GM06990 (cell line): ENCODE results near the gene GRPEL2.
"Not testable (repeated sequence)": the region's sequence is repeated elsewhere in the genome, so short reads cannot be mapped to it uniquely, and the experiment has no call there.

Source experiments
- DNase-seq: peaks from one replicate; pipeline ENCODE4 v3.0.0-alpha.2; 2011; ENCODE audit not compliant: insufficient read length; ENCODE audit errors: extremely low read depth
- H3K27me3 ChIP-seq: replicated peaks from 2 replicates; pipeline ENCODE4 v1.6.0; 2011; ENCODE audit warnings: low read length; ENCODE audit not compliant: control insufficient read depth, insufficient read depth
- H3K36me3 ChIP-seq: 2 replicates; pipeline ENCODE4 v1.5.1; 2011; ENCODE audit warnings: low read length; ENCODE audit not compliant: control insufficient read depth, insufficient read depth
- H3K4me3 ChIP-seq: replicated peaks from 2 replicates; pipeline ENCODE4 v1.5.1; 2011; ENCODE audit warnings: low read depth, mild to moderate bottlenecking, control low read depth, low read length
- CTCF ChIP-seq: IDR thresholded peaks from 2 replicates; pipeline ENCODE4 v1.5.1; 2011; ENCODE audit warnings: low read length, control low read depth, mild to moderate bottlenecking, inconsistent platforms; ENCODE audit not compliant: insufficient read depth, poor library complexity, severe bottlenecking

The GRPEL2 gene

GRCh38 chr5:149389552-149390495 is 44.5 kb downstream of the GRPEL2 start:
- TF ChIP-seq CTCF: no peak
- Histone ChIP-seq H3K4me3 (no peak overlapping the region), H3K36me3 (no peaks in the 10 kb centered on the region), H3K27me3 (no peaks in the 10 kb centered on the region)
- no peak for DNase-seq

GRCh38 chr5:149391076-149391475 is 45.8 kb downstream of the GRPEL2 start:
- not testable (repeated sequence) for H3K36me3 ChIP-seq, H3K27me3 ChIP-seq, DNase-seq, H3K4me3 ChIP-seq

- Histone ChIP-seq H3K36me3 (no peaks in the 10 kb centered on the region), H3K27me3 (no peaks in the 10 kb centered on the region), H3K4me3 (no peak overlapping the region)
- no peak for TF ChIP-seq CTCF
- no peak for DNase-seq
These were observed 46.2 kb downstream of the GRPEL2 start for GRCh38 chr5:149391524-149391923.

GRCh38 chr5:149392718-149393117 is 47.4 kb downstream of the GRPEL2 start:
- Histone ChIP-seq H3K4me3 (no peak overlapping the region), H3K27me3 (no peaks in the 10 kb centered on the region), H3K36me3 (no peaks in the 10 kb centered on the region)
- no peak for DNase-seq
- TF ChIP-seq CTCF: no peak

- not testable (repeated sequence) for DNase-seq, H3K4me3 ChIP-seq, H3K27me3 ChIP-seq, H3K36me3 ChIP-seq
These were observed 49.7 kb downstream of the GRPEL2 start for GRCh38 chr5:149394996-149395395.

- DNase-seq: no peak
- Histone ChIP-seq H3K4me3 (no peak overlapping the region), H3K27me3 (no peaks in the 10 kb centered on the region), H3K36me3 (no peaks in the 10 kb centered on the region)
- no peak for TF ChIP-seq CTCF
These were observed 52.2 kb downstream of the GRPEL2 start for GRCh38 chr5:149397530-149397929.

GRCh38 chr5:149398747-149399266 is 53.5 kb downstream of the GRPEL2 start:
- H3K36me3 ChIP-seq, DNase-seq, H3K4me3 ChIP-seq, H3K27me3 ChIP-seq: not testable (repeated sequence)
